PFSK-1 (cell line): ENCODE results near the gene IL1R1.

Experiments
- FOXP2 ChIP-seq: optimal IDR thresholded peaks from 2 replicates; pipeline ENCODE3; 2011; ENCODE audit warnings: borderline replicate concordance, control low read depth, inconsistent platforms; ENCODE audit not compliant: insufficient read depth; ENCODE audit errors: extremely low read length, extremely low read depth
- POLR2AphosphoS5 ChIP-seq: IDR thresholded peaks from 2 replicates; pipeline ENCODE4 v1.6.1; 2012; ENCODE audit warnings: low read depth, mild to moderate bottlenecking, control low read depth, low read length, moderate library complexity
- SIN3A ChIP-seq: IDR thresholded peaks from 2 replicates; pipeline ENCODE4 v1.6.1; 2012; ENCODE audit warnings: mild to moderate bottlenecking, low read length, moderate library complexity, borderline replicate concordance; ENCODE audit not compliant: insufficient read depth
- TAF1 ChIP-seq: IDR thresholded peaks from 2 replicates; pipeline ENCODE4 v1.6.1; 2012; ENCODE audit warnings: low read length, control low read depth, borderline replicate concordance; ENCODE audit not compliant: insufficient read depth
- TF ChIP-seq, protein P1 (sequence below), 2 experiments: IDR thresholded peaks; 2 replicates each; pipeline versions ENCODE4 v1.6.1 to v1.8.0; 2011 to 2012; ENCODE audit warnings: low read depth in 2 of 2, low read length in 2 of 2, control low read depth in 1 of 2, inconsistent platforms in 1 of 2, mild to moderate bottlenecking in 1 of 2, moderate library complexity in 1 of 2; ENCODE audit not compliant: insufficient read depth in 1 of 2

IL1R1 gene

DNA sequence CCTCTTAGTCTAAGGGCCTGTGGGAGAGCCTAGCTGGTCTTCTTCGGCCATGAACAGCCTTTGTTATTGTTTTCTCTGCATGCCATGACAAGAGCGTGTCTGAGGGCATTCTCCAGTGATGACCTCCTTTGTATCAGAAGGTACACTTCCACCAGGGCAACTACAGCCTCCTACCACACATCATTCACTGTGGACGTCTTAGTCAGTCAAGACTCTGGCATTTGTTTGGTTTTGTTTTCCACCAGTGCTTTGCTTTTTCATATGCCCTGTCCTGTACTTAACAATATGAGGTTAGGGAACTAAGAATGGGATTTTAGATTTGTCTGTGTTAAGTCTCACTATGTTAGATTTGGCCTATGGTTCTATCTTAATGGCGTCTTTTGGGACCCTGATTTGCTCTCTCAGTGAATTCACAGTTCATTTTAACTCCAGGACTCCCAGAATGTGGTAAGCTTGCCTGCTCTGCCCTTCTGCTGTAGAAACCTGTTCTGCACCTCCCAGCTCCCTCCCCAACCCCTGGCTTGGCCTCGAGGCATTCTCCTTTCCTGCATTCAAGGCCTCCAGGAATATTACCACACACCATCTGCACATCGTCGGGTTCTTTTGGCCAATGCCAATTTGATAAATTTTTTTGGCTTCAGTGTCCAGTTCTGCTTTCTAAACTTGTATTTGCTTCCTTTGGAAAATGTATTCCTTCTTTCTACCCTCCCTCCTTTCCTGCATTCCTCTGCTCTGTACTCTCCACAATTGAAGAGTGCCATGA lies 42.8 kb upstream of the IL1R1 start:
- TF ChIP-seq TAF1, result no peak
- TF ChIP-seq POLR2AphosphoS5, result no peak
- TF ChIP-seq, protein P1, sequence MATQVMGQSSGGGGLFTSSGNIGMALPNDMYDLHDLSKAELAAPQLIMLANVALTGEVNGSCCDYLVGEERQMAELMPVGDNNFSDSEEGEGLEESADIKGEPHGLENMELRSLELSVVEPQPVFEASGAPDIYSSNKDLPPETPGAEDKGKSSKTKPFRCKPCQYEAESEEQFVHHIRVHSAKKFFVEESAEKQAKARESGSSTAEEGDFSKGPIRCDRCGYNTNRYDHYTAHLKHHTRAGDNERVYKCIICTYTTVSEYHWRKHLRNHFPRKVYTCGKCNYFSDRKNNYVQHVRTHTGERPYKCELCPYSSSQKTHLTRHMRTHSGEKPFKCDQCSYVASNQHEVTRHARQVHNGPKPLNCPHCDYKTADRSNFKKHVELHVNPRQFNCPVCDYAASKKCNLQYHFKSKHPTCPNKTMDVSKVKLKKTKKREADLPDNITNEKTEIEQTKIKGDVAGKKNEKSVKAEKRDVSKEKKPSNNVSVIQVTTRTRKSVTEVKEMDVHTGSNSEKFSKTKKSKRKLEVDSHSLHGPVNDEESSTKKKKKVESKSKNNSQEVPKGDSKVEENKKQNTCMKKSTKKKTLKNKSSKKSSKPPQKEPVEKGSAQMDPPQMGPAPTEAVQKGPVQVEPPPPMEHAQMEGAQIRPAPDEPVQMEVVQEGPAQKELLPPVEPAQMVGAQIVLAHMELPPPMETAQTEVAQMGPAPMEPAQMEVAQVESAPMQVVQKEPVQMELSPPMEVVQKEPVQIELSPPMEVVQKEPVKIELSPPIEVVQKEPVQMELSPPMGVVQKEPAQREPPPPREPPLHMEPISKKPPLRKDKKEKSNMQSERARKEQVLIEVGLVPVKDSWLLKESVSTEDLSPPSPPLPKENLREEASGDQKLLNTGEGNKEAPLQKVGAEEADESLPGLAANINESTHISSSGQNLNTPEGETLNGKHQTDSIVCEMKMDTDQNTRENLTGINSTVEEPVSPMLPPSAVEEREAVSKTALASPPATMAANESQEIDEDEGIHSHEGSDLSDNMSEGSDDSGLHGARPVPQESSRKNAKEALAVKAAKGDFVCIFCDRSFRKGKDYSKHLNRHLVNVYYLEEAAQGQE (IDR thresholded peaks at IDR 0.05; ENCODE audit: insufficient read depth in 1 of 2, low read depth in 2 of 2, low read length in 2 of 2), result no peak
- TF ChIP-seq FOXP2, result no peak
- no peak for TF ChIP-seq SIN3A

GRCh38 chr2:102100371-102101096 lies 42.0 kb upstream of the IL1R1 start:
- TF ChIP-seq SIN3A, result no peak
- TF ChIP-seq, protein P1 (IDR thresholded peaks at IDR 0.05; ENCODE audit: insufficient read depth in 1 of 2, low read depth in 2 of 2, low read length in 2 of 2), result no peak
- TF ChIP-seq TAF1, result no peak
- no peak for TF ChIP-seq FOXP2
- TF ChIP-seq POLR2AphosphoS5, result no peak

DNA sequence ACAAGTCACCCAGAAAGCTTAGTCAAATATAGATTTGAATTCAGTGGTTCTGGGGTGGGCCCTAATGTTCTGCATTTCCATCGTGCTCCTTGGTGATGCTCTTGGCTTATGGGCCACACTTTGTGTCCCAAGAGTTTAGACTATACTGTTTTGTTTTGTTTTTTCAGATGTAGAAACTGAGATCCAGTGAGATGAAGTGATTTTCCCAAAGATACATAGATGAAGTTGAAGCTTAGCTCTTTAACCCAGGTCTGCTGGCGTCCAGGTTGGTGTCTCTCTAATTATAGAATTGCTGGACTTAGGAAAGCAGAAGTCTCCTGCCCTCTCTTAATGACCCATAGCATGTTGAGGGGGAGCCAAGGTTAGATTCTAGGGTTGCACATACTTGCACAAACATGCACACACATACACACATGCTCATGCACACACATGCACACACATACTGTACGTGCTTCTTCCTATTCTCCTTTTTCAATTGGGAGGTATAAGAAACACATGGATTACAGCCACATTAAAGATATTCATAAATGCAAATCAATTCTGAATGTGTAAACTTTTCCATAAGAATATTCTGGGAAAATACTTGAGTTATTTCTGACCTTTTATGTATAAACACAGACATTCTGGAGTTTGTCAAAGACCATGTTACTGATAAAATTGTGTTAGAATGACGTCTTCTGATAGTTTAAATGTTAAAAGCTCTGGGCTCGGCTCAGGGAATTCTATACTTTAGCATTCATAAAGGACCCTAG lies 41.3 kb upstream of the IL1R1 start:
- TF ChIP-seq, protein P1 (IDR thresholded peaks at IDR 0.05; ENCODE audit: insufficient read depth in 1 of 2, low read depth in 2 of 2, low read length in 2 of 2), result no peak
- TF ChIP-seq SIN3A (no peak), FOXP2 (no peak), TAF1 (no peak), POLR2AphosphoS5 (no peak)

GRCh38 chr2:102101849-102102635 lies 40.5 kb upstream of the IL1R1 start:
- TF ChIP-seq TAF1 (no peak), SIN3A (no peak), FOXP2 (no peak), POLR2AphosphoS5 (no peak)
- TF ChIP-seq, protein P1 (IDR thresholded peaks at IDR 0.05; ENCODE audit: insufficient read depth in 1 of 2, low read depth in 2 of 2, low read length in 2 of 2), result no peak
